ENCODE data around the gene GNG4.
"Not testable (repeated sequence)": the region's sequence is repeated elsewhere in the genome, so short reads cannot be mapped to it uniquely, and the experiment has no call there.

Gene GNG4

GRCh38 chr1:235635938-235636662 is 13.5 kb downstream of the GNG4 start:
- Histone ChIP-seq H3K9ac (ENCODE audit: low read length) (no peak overlapping the region), H3K4me1 (ENCODE audit: control insufficient read depth, insufficient read depth, low read length) (no peaks in the 10 kb centered on the region), H3K27me3 (ENCODE audit: control insufficient read depth, insufficient read depth, low read length) (peaks cover 4% of the 10 kb centered on the region), H3K9me3 (ENCODE audit: control insufficient read depth, low read length) (no peaks in the 10 kb centered on the region), H3K4me3 (ENCODE audit: low read length) (no peak overlapping the region), H3K36me3 (ENCODE audit: control insufficient read depth, insufficient read depth, low read length) (no peaks in the 10 kb centered on the region)

- H3K4me3 ChIP-seq (ENCODE audit: low read length), result no peak overlapping the region
- no peaks in the 10 kb centered on the region for H3K4me1 ChIP-seq (ENCODE audit: control insufficient read depth, insufficient read depth, low read length)
- H3K36me3 ChIP-seq (ENCODE audit: control insufficient read depth, insufficient read depth, low read length), result no peaks in the 10 kb centered on the region
- peaks cover 4% of the 10 kb centered on the region for H3K27me3 ChIP-seq (ENCODE audit: control insufficient read depth, insufficient read depth, low read length)
- H3K9ac ChIP-seq (ENCODE audit: low read length), result no peak overlapping the region
- H3K9me3 ChIP-seq (ENCODE audit: control insufficient read depth, low read length), result no peaks in the 10 kb centered on the region
These were observed 16.8 kb downstream of the GNG4 start for GRCh38 chr1:235632506-235633401.

- Histone ChIP-seq H3K4me3 (ENCODE audit: low read length) (no peak overlapping the region), H3K36me3 (ENCODE audit: control insufficient read depth, insufficient read depth, low read length) (no peaks in the 10 kb centered on the region), H3K4me1 (ENCODE audit: control insufficient read depth, insufficient read depth, low read length) (no peaks in the 10 kb centered on the region), H3K27me3 (ENCODE audit: control insufficient read depth, insufficient read depth, low read length) (peaks cover 4% of the 10 kb centered on the region), H3K9ac (ENCODE audit: low read length) (no peak overlapping the region), H3K9me3 (ENCODE audit: control insufficient read depth, low read length) (no peaks in the 10 kb centered on the region)
These were observed 17.8 kb downstream of the GNG4 start for GRCh38 chr1:235631816-235632215.

- no peaks in the 10 kb centered on the region for H3K4me1 ChIP-seq (ENCODE audit: control insufficient read depth, insufficient read depth, low read length)
- H3K36me3 ChIP-seq (ENCODE audit: control insufficient read depth, insufficient read depth, low read length), result no peaks in the 10 kb centered on the region
- H3K9me3 ChIP-seq (ENCODE audit: control insufficient read depth, low read length), result no peaks in the 10 kb centered on the region
- no peak overlapping the region for H3K4me3 ChIP-seq (ENCODE audit: low read length)
- no peak overlapping the region for H3K9ac ChIP-seq (ENCODE audit: low read length)
- H3K27me3 ChIP-seq (ENCODE audit: control insufficient read depth, insufficient read depth, low read length), result peaks cover 4% of the 10 kb centered on the region
These were observed 21.1 kb downstream of the GNG4 start for GRCh38 chr1:235628316-235629005.

- Histone ChIP-seq H3K9me3 (ENCODE audit: control insufficient read depth, low read length) (no peaks in the 10 kb centered on the region), H3K36me3 (ENCODE audit: control insufficient read depth, insufficient read depth, low read length) (no peaks in the 10 kb centered on the region), H3K4me1 (ENCODE audit: control insufficient read depth, insufficient read depth, low read length) (no peaks in the 10 kb centered on the region), H3K9ac (ENCODE audit: low read length) (no peak overlapping the region), H3K27me3 (ENCODE audit: control insufficient read depth, insufficient read depth, low read length) (no peaks in the 10 kb centered on the region), H3K4me3 (ENCODE audit: low read length) (no peak overlapping the region)
These were observed 23.8 kb downstream of the GNG4 start for GRCh38 chr1:235625831-235626230.

GRCh38 chr1:235625340-235625739 is 24.2 kb downstream of the GNG4 start:
- Histone ChIP-seq H3K9ac (ENCODE audit: low read length) (no peak overlapping the region), H3K4me1 (ENCODE audit: control insufficient read depth, insufficient read depth, low read length) (no peaks in the 10 kb centered on the region), H3K9me3 (ENCODE audit: control insufficient read depth, low read length) (no peaks in the 10 kb centered on the region), H3K27me3 (ENCODE audit: control insufficient read depth, insufficient read depth, low read length) (no peaks in the 10 kb centered on the region), H3K36me3 (ENCODE audit: control insufficient read depth, insufficient read depth, low read length) (no peaks in the 10 kb centered on the region), H3K4me3 (ENCODE audit: low read length) (no peak overlapping the region)

- no peaks in the 10 kb centered on the region for H3K4me1 ChIP-seq (ENCODE audit: control insufficient read depth, insufficient read depth, low read length)
- no peaks in the 10 kb centered on the region for H3K36me3 ChIP-seq (ENCODE audit: control insufficient read depth, insufficient read depth, low read length)
- no peaks in the 10 kb centered on the region for H3K27me3 ChIP-seq (ENCODE audit: control insufficient read depth, insufficient read depth, low read length)
- no peak overlapping the region for H3K4me3 ChIP-seq (ENCODE audit: low read length)
- no peak overlapping the region for H3K9ac ChIP-seq (ENCODE audit: low read length)
- no peaks in the 10 kb centered on the region for H3K9me3 ChIP-seq (ENCODE audit: control insufficient read depth, low read length)
These were observed 24.8 kb downstream of the GNG4 start for GRCh38 chr1:235624721-235625333.

GRCh38 chr1:235622936-235623779 is 26.4 kb downstream of the GNG4 start:
- Histone ChIP-seq H3K9me3 (ENCODE audit: control insufficient read depth, low read length) (no peaks in the 10 kb centered on the region), H3K27me3 (ENCODE audit: control insufficient read depth, insufficient read depth, low read length) (no peaks in the 10 kb centered on the region)

GRCh38 chr1:235619149-235619548 is 30.4 kb downstream of the GNG4 start:
- not testable (repeated sequence) for H3K27me3 ChIP-seq (ENCODE audit: control insufficient read depth, insufficient read depth, low read length); H3K4me3 ChIP-seq (ENCODE audit: low read length); H3K9me3 ChIP-seq (ENCODE audit: control insufficient read depth, low read length); H3K4me1 ChIP-seq (ENCODE audit: control insufficient read depth, insufficient read depth, low read length); H3K36me3 ChIP-seq (ENCODE audit: control insufficient read depth, insufficient read depth, low read length); H3K9ac ChIP-seq (ENCODE audit: low read length)

More at GRCh38 chr1:235622936-235623779, 26.4 kb downstream of the GNG4 start:
- Histone ChIP-seq H3K4me3 (ENCODE audit: low read length) (no peak overlapping the region), H3K9ac (ENCODE audit: low read length) (no peak overlapping the region), H3K4me1 (ENCODE audit: control insufficient read depth, insufficient read depth, low read length) (no peaks in the 10 kb centered on the region), H3K36me3 (ENCODE audit: control insufficient read depth, insufficient read depth, low read length) (no peaks in the 10 kb centered on the region)

- H3K36me3 ChIP-seq (ENCODE audit: control insufficient read depth, insufficient read depth, low read length), result no peaks in the 10 kb centered on the region
- no peaks in the 10 kb centered on the region for H3K27me3 ChIP-seq (ENCODE audit: control insufficient read depth, insufficient read depth, low read length)
- H3K4me3 ChIP-seq (ENCODE audit: low read length), result no peak overlapping the region
- no peaks in the 10 kb centered on the region for H3K4me1 ChIP-seq (ENCODE audit: control insufficient read depth, insufficient read depth, low read length)
- no peaks in the 10 kb centered on the region for H3K9me3 ChIP-seq (ENCODE audit: control insufficient read depth, low read length)
- no peak overlapping the region for H3K9ac ChIP-seq (ENCODE audit: low read length)
These were observed 31.8 kb downstream of the GNG4 start for GRCh38 chr1:235617808-235618207.

- no peak overlapping the region for H3K4me3 ChIP-seq (ENCODE audit: low read length)
- H3K9me3 ChIP-seq (ENCODE audit: control insufficient read depth, low read length), result no peaks in the 10 kb centered on the region
- no peaks in the 10 kb centered on the region for H3K36me3 ChIP-seq (ENCODE audit: control insufficient read depth, insufficient read depth, low read length)
- H3K9ac ChIP-seq (ENCODE audit: low read length), result no peak overlapping the region
- H3K27me3 ChIP-seq (ENCODE audit: control insufficient read depth, insufficient read depth, low read length), result no peaks in the 10 kb centered on the region
- H3K4me1 ChIP-seq (ENCODE audit: control insufficient read depth, insufficient read depth, low read length), result no peaks in the 10 kb centered on the region
These were observed 32.4 kb downstream of the GNG4 start for GRCh38 chr1:235617140-235617539.
